Measurements from ENCODE around the gene PEAK1. TPM values are rescaled to one million over a fixed set of nuclear protein-coding genes. Genes with fewer than 3 reads are reported as not detected.
A peak's percentile ranks its signal among the peaks of the same experiment; 100 is the strongest.
"Not testable (repeated sequence)": the region's sequence is repeated elsewhere in the genome, so short reads cannot be mapped to it uniquely, and the experiment has no call there.

Gene PEAK1
- total RNA-seq, 2 experiments from 2014 or later = 34.0 to 38.1 TPM

DNA sequence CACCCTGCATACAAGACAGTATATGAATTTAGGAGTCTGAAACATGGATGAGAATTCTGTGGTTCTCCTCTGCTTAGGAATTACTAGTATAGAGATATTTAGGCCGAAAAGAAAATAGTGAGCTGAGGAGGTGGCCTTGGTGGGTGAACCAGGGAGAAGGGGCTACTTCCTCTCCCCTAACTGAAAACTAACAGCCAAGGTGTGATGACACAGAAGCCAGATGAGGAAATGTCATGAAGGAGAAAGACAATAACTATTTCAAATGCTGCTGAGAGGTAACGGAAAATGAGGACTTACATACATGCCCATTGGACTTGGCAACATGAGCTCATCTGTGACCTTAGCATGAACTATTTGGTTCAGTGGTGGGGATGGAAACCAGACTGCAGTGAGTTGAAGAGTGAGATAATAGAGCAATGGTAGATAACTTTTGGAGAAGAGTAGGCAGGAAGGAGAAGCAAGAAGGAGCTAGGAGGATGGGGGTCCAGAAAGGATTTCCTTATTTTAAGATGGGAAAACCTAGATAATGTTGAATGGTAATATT is 234.6 kb downstream of the PEAK1 start:
- ATAC-seq (ENCODE audit: low read depth) = no peak
- POLR2A ChIA-PET = no interaction called here
- DNase-seq = no peak
- Mint-ChIP-seq H3K4me1 (peaks cover 53% of the 10 kb centered on the region), H3K36me3 (peaks cover 5% of the 10 kb centered on the region), H3K4me3 (no peak overlapping the region), H3K27me3 (no peaks in the 10 kb centered on the region), H3K9me3 (no peaks in the 10 kb centered on the region), H3K27ac (no peak overlapping the region)

DNA sequence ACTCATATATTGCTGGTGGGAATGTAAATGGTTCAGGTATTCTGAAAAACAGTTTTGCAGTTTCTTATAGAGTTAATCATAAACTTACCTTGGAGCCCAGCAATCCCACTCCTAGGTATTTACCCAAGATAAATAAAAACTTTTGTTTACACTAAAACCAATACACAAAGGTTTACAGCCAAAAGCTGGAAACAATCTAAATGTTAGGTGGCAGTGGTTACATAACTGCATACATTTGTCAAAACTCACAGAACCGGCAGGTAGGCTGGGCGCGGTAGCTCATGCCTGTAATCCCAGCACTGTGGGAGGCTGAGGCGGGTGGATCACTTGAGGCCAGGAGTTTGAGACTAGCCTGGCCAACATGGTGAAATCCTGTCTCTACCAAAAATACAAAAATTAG is 235.6 kb downstream of the PEAK1 start:
- H3K27me3 Mint-ChIP-seq; H3K27ac Mint-ChIP-seq; H3K9me3 Mint-ChIP-seq; POLR2A ChIA-PET; ATAC-seq (ENCODE audit: low read depth); H3K36me3 Mint-ChIP-seq; DNase-seq; H3K4me3 Mint-ChIP-seq: not testable (repeated sequence)
- H3K4me1 Mint-ChIP-seq = peaks cover 62% of the 10 kb centered on the region

DNA sequence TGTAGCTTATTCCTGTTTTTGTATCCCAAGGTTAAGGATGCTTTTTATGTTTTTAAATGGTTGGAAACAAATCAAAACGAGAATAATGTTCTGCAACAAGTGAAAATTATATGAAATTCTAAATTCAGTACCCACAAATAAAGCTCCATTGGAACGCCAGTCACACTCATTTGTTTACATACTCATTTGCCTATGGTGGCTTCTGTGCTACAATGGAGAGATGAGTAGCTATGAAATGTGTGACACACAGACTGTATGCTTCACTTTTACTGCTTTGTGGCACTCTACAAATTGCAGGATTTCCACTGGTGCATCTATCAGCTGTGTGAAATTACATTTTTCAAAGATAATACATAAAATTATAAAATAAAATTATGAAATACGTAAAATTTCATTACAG is 236.8 kb downstream of the PEAK1 start:
- Mint-ChIP-seq H3K4me3 (no peak overlapping the region), H3K27ac (no peak overlapping the region), H3K9me3 (no peaks in the 10 kb centered on the region), H3K36me3 (peaks cover 9% of the 10 kb centered on the region), H3K27me3 (no peaks in the 10 kb centered on the region), H3K4me1 (peaks cover 71% of the 10 kb centered on the region)
- ATAC-seq (ENCODE audit: low read depth) = no peak
- POLR2A ChIA-PET = interaction anchor here (1.5 kb wide), 1 partner anchor 42 kb away, joined by 3 read pairs; no protein-coding TSS in a partner anchor
- no peak for DNase-seq

DNA sequence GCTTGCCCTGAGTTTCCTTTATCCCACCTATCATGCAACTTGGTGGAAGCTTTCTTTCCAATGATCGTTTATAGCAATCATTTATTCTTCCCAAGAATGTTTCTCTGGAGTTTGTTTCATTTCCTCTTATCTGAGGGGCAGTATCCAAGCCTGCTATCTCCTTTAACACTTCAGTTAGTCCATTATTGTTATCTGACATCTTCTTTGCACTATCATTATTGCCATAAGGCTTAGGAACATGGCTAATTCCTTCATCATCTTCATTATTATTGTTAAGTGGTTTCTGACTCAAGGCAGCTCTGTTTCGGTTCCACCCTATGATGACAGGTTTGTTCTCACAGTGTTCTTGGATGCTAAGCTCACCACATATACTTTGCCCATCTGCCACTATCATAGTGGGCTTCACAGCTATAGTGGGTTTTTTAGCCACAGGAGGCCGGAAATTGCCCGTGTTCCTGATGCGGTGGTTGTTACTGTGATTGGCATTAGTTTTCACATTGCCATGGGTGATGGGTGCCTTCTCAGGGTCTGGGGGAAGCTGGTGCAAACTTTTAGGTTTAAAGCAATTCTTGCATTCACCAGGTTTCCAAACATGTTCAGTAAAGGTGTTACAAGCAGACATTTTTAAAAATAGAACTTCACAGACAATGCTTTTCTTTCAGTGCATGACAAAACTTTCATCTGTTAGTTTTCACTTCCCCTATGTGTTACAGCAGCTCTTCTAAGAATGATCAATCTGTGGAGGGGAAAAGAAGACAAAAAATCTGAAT is 238.4 kb downstream of the PEAK1 start:
- H3K27ac Mint-ChIP-seq = peak overlapping the region; percentile 70

DNA sequence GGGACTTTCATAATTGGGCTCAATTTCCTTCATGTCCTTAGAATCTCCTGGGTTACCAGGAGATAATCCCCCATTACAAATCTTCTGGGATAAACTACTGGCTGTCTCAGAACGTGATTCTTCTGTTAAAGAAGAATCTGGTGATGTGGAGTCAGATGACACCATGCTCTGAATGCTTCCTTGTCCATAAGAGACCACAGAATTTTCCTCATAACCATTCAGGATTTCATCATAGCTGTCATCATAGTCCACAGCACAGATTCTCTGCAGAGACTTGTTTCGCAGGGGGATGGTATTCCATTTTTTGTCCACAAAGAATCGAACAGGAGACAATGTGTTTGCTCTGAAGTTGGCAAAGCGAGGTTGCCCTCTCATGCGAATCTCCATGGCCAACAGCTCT is 239.1 kb downstream of the PEAK1 start:
- H3K9me3 Mint-ChIP-seq = no peaks in the 10 kb centered on the region
- peaks cover 54% of the 10 kb centered on the region for H3K4me1 Mint-ChIP-seq
- H3K36me3 Mint-ChIP-seq = peaks cover 14% of the 10 kb centered on the region
- no peaks in the 10 kb centered on the region for H3K27me3 Mint-ChIP-seq
- no peak for ATAC-seq (ENCODE audit: low read depth)
- DNase-seq = no peak
- peak overlapping the region; percentile 70 for H3K27ac Mint-ChIP-seq
- POLR2A ChIA-PET = no interaction called here
- H3K4me3 Mint-ChIP-seq = peak overlapping the region; percentile 14

More for the DNA sequence above, 238.4 kb downstream of the PEAK1 start:
- ATAC-seq (ENCODE audit: low read depth) (peak; percentile 32), DNase-seq (peak; percentile 34)
- Mint-ChIP-seq H3K4me1 (peaks cover 57% of the 10 kb centered on the region), H3K4me3 (peak overlapping the region; percentile 14), H3K27me3 (no peaks in the 10 kb centered on the region), H3K36me3 (peaks cover 14% of the 10 kb centered on the region), H3K9me3 (no peaks in the 10 kb centered on the region)
- POLR2A ChIA-PET = interaction anchor here (0.5 to 1.5 kb wide), 4 partner anchors 19 to 43 kb away, joined by 3 to 5 read pairs (median 3); no protein-coding TSS in a partner anchor

DNA sequence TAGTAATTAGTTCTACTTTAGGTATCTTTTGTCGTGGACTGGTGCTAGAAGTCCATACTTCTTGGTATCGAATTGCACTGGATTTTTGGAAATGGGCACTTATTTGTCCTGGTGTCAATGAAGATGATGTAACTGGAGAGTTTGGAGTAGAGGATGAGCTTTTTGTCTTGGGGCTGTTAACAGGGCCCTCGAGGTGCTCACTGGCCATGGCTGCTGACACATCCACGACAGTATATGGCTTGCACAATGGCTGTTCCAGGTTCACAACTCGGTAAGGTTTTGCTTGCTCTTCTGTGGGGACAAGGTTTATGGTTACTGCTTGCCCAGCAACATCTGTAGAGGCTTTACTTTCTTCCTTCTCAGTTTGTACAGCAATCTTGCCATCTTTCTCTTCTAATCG is 239.6 kb downstream of the PEAK1 start:
- Mint-ChIP-seq H3K4me3 (peak overlapping the region; percentile 60), H3K4me1 (peaks cover 50% of the 10 kb centered on the region)
- POLR2A ChIA-PET = interaction anchor here (1.3 to 2.3 kb wide), 3 partner anchors 19 to 362 kb away, joined by 3 to 8 read pairs (median 3); no protein-coding TSS in a partner anchor

DNA sequence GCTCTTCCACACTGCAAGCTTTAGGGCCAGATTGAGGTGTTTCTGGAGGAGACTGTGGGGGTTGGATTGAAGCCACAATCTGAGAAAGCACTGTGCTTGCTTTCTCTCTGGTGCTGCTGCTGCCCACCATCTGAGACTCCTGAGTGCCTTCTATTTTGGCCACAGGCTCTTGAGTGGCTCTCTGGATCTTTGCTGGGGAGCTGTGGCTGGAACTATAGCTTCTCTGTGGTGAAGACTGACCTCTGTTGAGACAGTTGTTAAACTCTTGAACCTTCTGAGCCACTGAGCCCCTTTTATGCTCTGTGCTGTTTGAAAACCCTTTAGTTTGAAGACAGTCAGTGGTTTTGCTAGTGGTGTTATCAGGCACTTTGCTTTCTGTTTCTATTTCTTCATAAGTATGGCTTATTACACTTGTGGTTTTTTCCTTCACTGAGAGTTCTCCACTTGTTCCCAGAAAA is 240.3 kb downstream of the PEAK1 start:
- H3K4me1 Mint-ChIP-seq = peaks cover 45% of the 10 kb centered on the region
- POLR2A ChIA-PET = interaction anchor here (1.0 to 2.3 kb wide), 5 partner anchors 18 to 363 kb away, joined by 3 to 8 read pairs (median 3); partner anchors contain the start of gene HMG20A
- peak overlapping the region; percentile 88 for H3K27ac Mint-ChIP-seq
- peaks cover 14% of the 10 kb centered on the region for H3K36me3 Mint-ChIP-seq
- DNase-seq (peak; percentile 54), ATAC-seq (ENCODE audit: low read depth) (peak; percentile 87)
- H3K9me3 Mint-ChIP-seq = no peaks in the 10 kb centered on the region
- H3K27me3 Mint-ChIP-seq = no peaks in the 10 kb centered on the region
- H3K4me3 Mint-ChIP-seq = peak overlapping the region; percentile 60

More for the DNA sequence above, 239.6 kb downstream of the PEAK1 start:
- Mint-ChIP-seq H3K27ac (peak overlapping the region; percentile 88), H3K9me3 (no peaks in the 10 kb centered on the region), H3K27me3 (no peaks in the 10 kb centered on the region), H3K36me3 (peaks cover 14% of the 10 kb centered on the region)
- ATAC-seq (ENCODE audit: low read depth) (no peak), DNase-seq (no peak)

DNA sequence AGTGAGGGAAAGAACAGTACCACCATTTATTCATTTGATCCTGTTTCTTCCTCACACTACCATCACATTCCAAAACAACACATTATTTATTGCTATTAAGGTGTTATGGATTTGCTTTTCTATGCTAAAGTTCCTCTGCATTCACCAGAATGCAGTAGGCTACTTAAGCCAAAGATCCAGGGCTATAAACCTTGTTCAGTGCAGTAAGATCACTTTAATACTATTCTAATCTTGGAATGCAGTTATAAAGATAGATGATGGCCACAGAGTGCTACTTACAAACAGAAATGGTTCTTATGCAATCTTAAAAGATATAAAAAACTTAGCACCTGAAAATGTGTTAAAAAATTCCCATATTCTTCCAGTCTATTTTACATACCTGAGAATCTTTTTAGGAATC is 241.5 kb downstream of the PEAK1 start:
- Mint-ChIP-seq H3K9me3 (no peaks in the 10 kb centered on the region), H3K27ac (no peak overlapping the region), H3K4me1 (peaks cover 45% of the 10 kb centered on the region), H3K4me3 (no peak overlapping the region), H3K36me3 (peaks cover 18% of the 10 kb centered on the region), H3K27me3 (no peaks in the 10 kb centered on the region)
- POLR2A ChIA-PET = interaction anchor here (2.3 kb wide), 1 partner anchor 17 kb away, joined by 8 read pairs; no protein-coding TSS in a partner anchor
- DNase-seq (no peak), ATAC-seq (ENCODE audit: low read depth) (no peak)

DNA sequence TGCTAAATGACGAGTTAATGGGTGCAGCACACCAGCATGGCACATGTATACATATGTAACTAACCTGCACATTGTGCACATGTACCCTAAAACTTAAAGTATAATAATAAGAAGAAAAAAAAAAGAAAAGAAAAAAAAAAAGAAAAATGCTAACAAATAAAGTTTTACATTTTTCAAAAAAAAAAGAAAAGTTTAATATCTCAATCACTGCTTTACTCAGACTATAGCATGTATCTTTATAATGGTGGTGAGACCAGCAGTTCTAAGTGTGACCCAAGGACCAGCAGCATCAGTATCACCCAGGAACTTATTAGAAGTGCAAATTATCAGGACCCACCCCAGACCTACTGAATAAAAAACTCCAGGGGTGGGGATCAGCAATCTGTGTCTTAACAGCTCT is 243.8 kb downstream of the PEAK1 start:
- ATAC-seq (ENCODE audit: low read depth); DNase-seq; POLR2A ChIA-PET; H3K4me3 Mint-ChIP-seq; H3K27me3 Mint-ChIP-seq; H3K9me3 Mint-ChIP-seq; H3K27ac Mint-ChIP-seq: not testable (repeated sequence)
- peaks cover 19% of the 10 kb centered on the region for H3K36me3 Mint-ChIP-seq
- peaks cover 30% of the 10 kb centered on the region for H3K4me1 Mint-ChIP-seq

DNA sequence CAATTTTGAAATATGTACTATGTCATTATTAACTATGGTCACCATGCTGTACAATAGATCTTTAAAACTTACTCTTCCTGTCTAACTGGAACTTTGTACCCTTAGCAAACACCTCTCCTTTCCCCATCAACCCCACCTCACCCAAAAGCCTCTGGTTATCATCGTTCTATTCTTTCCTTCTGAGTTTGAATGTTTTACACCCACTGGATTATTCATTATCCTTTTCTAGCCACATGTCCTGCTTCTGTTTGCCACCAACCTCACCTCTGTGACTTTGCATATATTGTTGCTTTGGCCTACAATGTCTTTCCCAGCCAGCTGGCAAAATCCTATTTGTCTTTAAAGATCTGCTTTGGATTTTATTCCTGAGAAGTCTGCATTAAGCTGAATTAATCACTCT is 246.4 kb downstream of the PEAK1 start:
- Mint-ChIP-seq H3K4me1 (peaks cover 4% of the 10 kb centered on the region), H3K36me3 (peaks cover 17% of the 10 kb centered on the region), H3K4me3 (no peak overlapping the region), H3K27me3 (no peaks in the 10 kb centered on the region), H3K9me3 (no peaks in the 10 kb centered on the region), H3K27ac (no peak overlapping the region)
- ATAC-seq (ENCODE audit: low read depth) (no peak), DNase-seq (no peak)
- POLR2A ChIA-PET = no interaction called here

DNA sequence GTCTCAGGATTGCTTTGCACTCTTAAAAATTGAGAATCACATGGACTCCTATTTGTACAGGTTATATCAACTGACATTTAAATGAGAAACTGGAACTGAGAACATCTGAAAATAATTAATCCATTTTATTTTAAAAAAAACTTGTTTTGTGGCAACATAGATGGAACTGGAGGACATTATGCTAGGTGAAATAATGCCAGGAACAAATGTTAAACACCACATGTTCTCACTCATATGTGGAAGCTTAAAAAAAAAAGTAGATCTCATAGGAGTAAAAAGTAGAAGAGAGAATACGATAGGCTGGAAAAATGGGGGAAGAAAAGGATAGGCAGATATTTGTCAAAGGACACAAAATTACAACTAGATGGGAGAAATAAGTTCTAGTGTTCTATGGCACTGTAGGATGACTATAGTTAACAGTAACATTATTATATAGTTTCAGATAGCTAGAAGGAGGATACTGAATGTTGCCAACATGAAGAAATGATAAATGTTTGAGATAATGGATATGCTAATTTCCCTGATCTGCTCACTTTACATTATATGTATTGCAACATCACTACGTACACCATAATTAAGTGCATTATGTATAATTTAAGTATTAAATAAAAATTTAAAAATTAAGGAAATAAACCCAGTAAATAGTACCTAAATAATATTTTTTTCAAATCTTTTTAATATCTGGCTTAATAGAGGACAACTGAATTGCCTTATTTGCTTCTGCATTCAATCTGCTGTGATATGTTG is 248.5 kb downstream of the PEAK1 start:
- Mint-ChIP-seq H3K27ac (no peak overlapping the region), H3K4me3 (no peak overlapping the region), H3K9me3 (no peaks in the 10 kb centered on the region), H3K27me3 (no peaks in the 10 kb centered on the region), H3K36me3 (peaks cover 12% of the 10 kb centered on the region), H3K4me1 (peaks cover 2% of the 10 kb centered on the region)
- DNase-seq = no peak
- no peak for ATAC-seq (ENCODE audit: low read depth)
- POLR2A ChIA-PET = no interaction called here

DNA sequence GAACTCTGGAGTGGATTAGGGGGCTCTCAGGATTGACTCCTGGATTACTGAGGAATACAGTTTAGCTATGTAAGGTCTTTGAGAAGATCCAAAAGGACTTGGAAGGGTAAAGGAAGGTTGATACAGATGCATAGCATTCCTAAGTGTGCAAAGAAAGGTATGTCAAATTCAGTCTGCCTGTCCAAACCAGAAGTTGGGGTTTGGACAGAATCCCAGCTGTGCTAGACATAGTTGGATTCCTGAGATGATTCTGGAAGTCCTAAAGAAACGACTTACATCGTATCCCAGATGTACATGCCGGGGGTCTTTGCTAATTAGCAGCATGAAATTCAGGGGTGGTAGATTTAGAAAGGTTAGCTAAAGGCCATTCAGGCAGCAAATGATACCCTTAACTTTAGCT is 251.3 kb downstream of the PEAK1 start:
- Mint-ChIP-seq H3K36me3 (peaks cover 11% of the 10 kb centered on the region), H3K27ac (no peak overlapping the region), H3K4me1 (peaks cover 7% of the 10 kb centered on the region), H3K27me3 (no peaks in the 10 kb centered on the region), H3K4me3 (no peak overlapping the region), H3K9me3 (no peaks in the 10 kb centered on the region)
- ATAC-seq (ENCODE audit: low read depth) (no peak), DNase-seq (no peak)
- POLR2A ChIA-PET = no interaction called here

DNA sequence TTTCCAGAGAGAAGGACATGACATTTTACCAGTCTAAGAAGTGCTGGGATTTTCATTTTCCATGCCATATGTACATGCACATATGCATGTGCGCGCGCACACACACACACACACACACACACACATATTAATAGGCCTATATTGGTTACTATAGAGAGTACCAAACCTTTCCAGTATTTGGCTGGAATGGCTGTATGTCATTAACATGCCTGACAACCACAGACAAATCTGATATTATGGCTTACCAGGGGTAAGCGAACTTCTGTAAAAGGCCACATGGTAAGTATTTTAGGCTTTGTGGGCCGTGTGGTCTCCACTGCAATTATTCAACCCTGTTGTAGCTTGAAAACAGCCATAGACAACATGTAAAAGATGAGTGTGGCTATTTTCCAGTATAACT is 251.8 kb downstream of the PEAK1 start:
- H3K4me3 Mint-ChIP-seq = no peak overlapping the region
- ATAC-seq (ENCODE audit: low read depth) (no peak), DNase-seq (no peak)
- H3K27me3 Mint-ChIP-seq = no peaks in the 10 kb centered on the region
- H3K36me3 Mint-ChIP-seq = peaks cover 7% of the 10 kb centered on the region
- H3K27ac Mint-ChIP-seq = no peak overlapping the region
- H3K9me3 Mint-ChIP-seq = no peaks in the 10 kb centered on the region
- POLR2A ChIA-PET = no interaction called here
- H3K4me1 Mint-ChIP-seq = peaks cover 7% of the 10 kb centered on the region

Measured in activated naive CD8-positive, alpha-beta T cell treated with anti-CD3 and anti-CD28 coated beads, Interleukin-2, amount 10 ng/mL, durations not matched to agents 7 days and 5 days (primary cell).